GM21390 (cell line): ENCODE measurements around the gene MAGEB3.
"Not testable (repeated sequence)": the region's sequence is repeated elsewhere in the genome, so short reads cannot be mapped to it uniquely, and the experiment has no call there.

Experiments used
- ATAC-seq: cut with Tn5 transposase; IDR thresholded peaks from one replicate; pipeline ENCODE4 v1.9.1; 2021; ENCODE audit not compliant: unreplicated experiment

MAGEB3 gene

GRCh38 chrX:30230395-30230794 is at the start of gene MAGEB3:
Gene MAGEB3 (plus strand): TSS chrX:30230657. CDS start chrX:30235925, 5,268 bp downstream.
- no peak for ATAC-seq

GRCh38 chrX:30181353-30181752 is 49.1 kb upstream of the MAGEB3 start:
- no peak for ATAC-seq

GRCh38 chrX:30183554-30183953 is 46.9 kb upstream of the MAGEB3 start:
- no peak for ATAC-seq

GRCh38 chrX:30190426-30190825 is 40.0 kb upstream of the MAGEB3 start:
- ATAC-seq = no peak

- not testable (repeated sequence) for ATAC-seq
These were observed 36.5 kb upstream of the MAGEB3 start for GRCh38 chrX:30193910-30194309.

GRCh38 chrX:30196322-30196721 is 34.1 kb upstream of the MAGEB3 start:
- ATAC-seq = no peak

GRCh38 chrX:30212172-30212571 is 18.3 kb upstream of the MAGEB3 start:
- ATAC-seq = no peak

- no peak for ATAC-seq
These were observed 15.1 kb upstream of the MAGEB3 start, which contains the start of gene MAGEB2 for GRCh38 chrX:30215357-30215843. Gene MAGEB2 (plus strand): TSS chrX:30215563. CDS start chrX:30218581, 3,018 bp downstream.

GRCh38 chrX:30217465-30217864 is 13.0 kb upstream of the MAGEB3 start:
- ATAC-seq = no peak

- ATAC-seq = no peak
These were observed 11.1 kb upstream of the MAGEB3 start for GRCh38 chrX:30219372-30219771.

- ATAC-seq = no peak
These were observed 9.8 kb upstream of the MAGEB3 start for GRCh38 chrX:30220661-30221060.

GRCh38 chrX:30224536-30224935 is 5.9 kb upstream of the MAGEB3 start:
- no peak for ATAC-seq

- ATAC-seq = no peak
These were observed 1.9 kb upstream of the MAGEB3 start for GRCh38 chrX:30228526-30228925.

- ATAC-seq = no peak
These were observed 11.4 kb downstream of the MAGEB3 start, which contains the start of gene MAGEB4 for GRCh38 chrX:30241724-30242415. Gene MAGEB4 (plus strand): TSS chrX:30242000. CDS start chrX:30242136, 136 bp downstream.

GRCh38 chrX:30246769-30247489 is 16.5 kb downstream of the MAGEB3 start, which contains the start of gene MAGEB1:
Gene MAGEB1 (plus strand): TSS chrX:30247146. CDS start chrX:30250494, 3,348 bp downstream.
- ATAC-seq = no peak

GRCh38 chrX:30248854-30249253 is 18.4 kb downstream of the MAGEB3 start:
- ATAC-seq = no peak

- peak; percentile 65 for ATAC-seq
These were observed 22.8 kb downstream of the MAGEB3 start for GRCh38 chrX:30253257-30253656.

GRCh38 chrX:30259927-30260326 is 29.5 kb downstream of the MAGEB3 start:
- ATAC-seq = no peak

- ATAC-seq = no peak
These were observed 30.6 kb downstream of the MAGEB3 start for GRCh38 chrX:30261012-30261411.

GRCh38 chrX:30262763-30263162 is 32.3 kb downstream of the MAGEB3 start:
- ATAC-seq = no peak

GRCh38 chrX:30270639-30271038 is 40.2 kb downstream of the MAGEB3 start:
- ATAC-seq = no peak

GRCh38 chrX:30275498-30275897 is 45.0 kb downstream of the MAGEB3 start:
- ATAC-seq = no peak
